GM21367 (cell line): ENCODE data around the gene TNS3.

ENCODE experiments used
- ATAC-seq: cut with Tn5 transposase; IDR thresholded peaks from one replicate; pipeline ENCODE4 v1.9.1; 2021; ENCODE audit not compliant: unreplicated experiment

Gene TNS3

DNA sequence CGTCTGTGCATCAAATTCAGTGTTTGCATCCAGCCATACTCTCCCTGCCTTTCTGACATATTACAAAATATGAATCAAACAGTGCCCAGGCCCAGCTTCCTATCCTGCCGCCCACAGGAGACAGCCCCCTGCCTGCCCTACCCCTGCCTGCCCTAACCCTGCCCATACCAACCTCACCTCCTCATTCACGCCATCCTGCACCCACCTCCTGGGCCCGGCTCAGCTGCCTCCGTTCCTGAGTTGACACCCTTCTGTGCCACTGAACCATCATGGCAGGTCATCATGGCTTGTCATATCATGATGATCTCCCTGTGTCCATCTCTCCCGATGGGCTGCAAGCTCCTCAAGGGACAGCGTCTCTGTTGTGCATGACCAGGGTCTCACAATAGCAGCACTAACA lies 72.3 kb downstream of the TNS3 start:
- no peak for ATAC-seq

DNA sequence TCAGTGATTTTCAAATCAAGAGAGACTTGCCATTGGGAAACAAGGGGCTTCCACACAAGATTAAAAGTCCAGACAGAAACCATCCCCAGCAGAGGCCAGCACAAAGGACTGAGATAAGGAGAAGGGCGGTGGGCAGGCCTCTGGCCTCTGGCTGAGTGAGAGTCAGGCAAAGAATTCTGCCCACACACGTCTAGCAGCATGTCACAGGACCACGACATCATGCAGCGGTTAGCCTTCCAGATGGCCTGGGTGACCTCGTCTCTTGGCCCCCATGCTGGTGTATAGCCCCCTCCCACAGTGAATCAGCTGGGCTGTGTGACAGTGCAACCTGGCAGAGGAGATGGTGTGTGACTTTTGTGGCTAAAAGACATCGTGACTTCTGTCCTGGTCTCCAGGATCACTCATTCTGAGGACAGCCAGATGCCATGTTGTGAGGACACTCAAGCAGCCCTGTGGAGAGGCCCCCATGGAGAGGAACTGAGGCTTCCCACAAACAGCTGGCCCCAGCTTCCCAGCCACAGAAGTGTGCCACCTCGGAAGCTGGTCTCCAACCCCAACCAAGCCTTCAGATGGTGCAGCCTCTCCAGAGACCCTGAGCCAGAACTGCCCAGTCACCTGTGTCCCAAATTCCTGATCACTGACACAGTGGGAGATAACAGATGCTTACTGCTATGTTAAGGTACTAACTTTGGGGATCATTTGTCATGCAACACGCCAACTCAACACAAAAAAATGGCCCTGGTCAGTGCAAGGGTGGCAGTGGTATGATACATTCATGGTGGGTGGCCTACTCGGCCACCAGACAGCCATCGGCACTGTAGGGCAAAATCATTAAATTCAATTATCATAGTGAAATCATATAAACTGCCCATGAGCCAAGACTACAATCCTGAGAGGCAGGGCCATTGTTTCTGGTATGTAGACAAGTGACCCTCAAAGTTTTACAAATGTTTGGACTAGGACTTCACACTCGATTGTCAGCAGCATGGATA lies 73.2 kb downstream of the TNS3 start:
- no peak for ATAC-seq

DNA sequence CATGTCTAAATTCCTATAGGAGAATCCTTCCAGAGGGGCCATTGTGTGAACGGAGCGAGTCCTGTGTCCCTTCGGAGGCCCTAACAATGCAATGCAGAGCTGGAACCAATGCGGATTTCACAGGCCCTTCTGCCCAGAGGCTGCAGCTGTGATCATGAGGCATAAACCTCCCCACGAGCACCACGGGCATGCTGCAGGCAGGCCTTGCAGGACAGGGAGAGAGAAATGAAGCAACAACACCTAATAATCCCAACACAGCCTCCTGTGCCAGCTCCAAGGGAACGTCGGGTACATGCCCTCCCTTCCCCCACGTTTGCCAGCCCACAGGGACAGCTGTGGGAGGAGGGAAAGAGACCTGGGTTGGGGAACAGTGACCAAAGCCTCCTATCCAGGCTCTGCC lies 74.4 kb downstream of the TNS3 start:
- no peak for ATAC-seq

DNA sequence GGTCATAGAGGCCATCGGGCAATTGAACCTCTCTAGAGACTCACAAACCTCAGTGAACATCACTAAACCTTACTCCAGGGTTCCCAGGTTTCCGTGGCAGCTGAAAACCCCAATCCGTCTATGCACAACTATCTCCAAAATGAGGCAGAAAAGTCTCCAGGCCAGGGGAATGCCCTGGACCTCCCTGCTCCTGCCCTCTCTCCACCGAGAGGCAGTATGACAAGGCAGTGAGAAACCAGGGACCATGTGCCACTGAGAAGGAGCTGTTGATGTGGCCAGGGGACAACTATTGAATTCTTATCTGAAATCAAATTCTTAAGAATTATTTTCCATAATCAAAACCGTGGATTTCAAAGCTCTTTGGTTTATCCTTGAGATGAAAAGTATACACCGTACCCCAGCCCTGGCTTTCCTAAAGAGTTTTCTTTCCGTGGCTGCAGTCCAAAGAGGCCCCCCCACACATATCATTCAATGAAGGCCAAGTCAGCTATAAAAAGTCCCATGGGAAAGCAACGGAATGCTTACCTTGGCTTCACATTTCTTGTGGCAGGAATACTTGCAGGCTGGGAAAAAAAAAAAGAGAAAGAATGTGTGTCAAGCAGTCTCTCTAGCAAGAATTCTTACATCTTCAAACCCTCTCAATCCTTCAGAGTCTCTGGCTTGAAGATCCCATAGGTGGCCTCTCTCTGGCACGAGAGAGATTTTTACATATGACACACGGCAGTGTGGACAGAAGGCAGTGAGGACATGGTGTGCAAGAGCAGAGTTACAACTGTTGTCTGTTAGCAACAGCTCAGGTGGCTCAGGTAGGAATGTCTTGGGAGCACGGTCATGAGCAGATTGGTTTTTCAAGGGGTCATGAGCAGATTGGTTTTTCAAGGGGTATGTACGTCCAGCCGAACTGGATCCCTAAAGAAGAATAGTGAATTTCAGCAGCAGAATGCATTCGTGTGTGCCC lies 75.2 kb downstream of the TNS3 start:
- ATAC-seq, result no peak

DNA sequence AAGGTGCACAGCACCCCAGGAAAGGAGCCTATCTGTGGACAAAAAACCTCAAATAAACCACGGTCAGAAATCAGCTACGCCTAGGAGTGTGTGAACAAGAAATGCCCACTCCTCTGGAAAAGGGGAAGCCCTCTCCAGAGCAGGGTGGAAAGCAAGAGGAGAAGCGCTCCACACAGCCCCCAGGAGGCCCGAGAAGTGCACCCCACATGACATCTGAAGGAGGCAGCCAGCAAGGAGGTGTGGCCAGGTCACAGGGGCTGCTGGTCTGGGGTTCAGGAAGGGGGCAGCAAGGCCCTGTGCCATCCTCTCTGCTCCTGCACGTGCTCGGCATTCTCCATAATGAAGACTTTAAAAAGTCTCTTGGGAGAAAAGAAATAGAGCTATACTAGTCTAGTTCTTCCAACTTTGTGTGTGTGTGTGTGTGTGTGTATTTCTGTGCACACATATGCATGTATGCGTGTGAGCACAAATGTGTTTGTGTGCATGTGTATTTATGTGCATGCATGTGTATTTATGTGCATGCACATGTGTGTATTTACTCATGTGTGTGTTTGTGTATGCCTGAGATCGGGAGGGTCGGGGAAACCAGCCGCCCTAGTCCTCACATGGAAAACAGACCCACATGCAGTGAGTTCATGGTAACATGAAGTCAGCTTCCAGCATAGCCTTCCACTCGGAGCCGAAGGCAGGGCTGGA lies 76.5 kb downstream of the TNS3 start:
- no peak for ATAC-seq

DNA sequence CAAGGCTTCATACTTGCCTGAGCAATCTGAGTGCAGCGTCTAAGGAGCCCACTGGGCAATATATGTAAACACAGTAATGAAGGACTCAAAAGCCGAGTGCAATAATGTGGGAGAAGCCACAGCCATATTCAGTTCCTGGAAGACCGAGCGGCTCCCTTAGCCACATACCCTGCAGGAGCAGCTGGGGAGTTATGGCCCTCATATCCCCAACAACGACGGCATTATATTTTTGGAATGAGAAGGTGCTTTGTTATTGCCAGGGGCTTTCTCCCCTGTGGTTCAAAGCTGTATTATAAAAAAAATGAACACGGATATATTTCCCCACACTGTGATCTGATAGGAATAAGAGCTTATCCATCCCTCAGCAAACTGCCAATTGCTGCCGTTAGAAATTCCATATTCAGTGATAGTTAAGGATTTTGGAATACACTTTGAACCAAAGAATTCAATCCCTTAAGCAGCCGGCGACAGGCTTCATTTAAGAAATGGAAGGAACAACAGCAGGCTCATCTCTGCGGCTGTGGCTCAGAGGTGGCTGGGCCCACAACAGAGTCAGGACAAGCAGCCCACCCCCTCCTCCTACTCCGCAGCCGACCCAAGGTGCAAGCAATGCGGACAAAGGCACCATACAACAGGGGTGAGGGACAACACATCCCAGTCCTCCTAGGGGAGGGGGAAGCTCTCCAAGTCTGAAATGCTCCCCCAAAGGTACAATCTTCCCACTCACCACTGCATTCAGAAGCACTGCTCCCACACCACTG lies 77.2 kb downstream of the TNS3 start:
- ATAC-seq, result no peak

DNA sequence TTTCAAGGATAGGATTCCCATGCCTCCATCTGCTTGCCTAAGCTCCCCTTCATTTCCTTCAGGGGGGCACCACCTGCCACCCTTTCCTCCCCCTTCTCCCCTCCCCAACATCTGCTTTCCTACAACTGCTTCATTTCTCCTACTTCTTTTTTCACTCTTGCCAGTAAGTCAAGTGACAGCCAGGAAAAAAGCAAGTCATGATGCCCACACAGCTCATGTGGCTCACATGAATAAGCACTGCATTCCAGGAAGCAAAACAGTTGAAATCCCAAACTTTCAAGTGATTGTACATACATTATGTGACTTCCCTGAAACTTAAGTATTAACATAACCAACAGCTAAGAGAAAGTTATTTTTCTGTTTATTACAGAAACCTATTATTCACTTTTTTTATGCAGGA lies 78.6 kb downstream of the TNS3 start:
- ATAC-seq, result no peak

DNA sequence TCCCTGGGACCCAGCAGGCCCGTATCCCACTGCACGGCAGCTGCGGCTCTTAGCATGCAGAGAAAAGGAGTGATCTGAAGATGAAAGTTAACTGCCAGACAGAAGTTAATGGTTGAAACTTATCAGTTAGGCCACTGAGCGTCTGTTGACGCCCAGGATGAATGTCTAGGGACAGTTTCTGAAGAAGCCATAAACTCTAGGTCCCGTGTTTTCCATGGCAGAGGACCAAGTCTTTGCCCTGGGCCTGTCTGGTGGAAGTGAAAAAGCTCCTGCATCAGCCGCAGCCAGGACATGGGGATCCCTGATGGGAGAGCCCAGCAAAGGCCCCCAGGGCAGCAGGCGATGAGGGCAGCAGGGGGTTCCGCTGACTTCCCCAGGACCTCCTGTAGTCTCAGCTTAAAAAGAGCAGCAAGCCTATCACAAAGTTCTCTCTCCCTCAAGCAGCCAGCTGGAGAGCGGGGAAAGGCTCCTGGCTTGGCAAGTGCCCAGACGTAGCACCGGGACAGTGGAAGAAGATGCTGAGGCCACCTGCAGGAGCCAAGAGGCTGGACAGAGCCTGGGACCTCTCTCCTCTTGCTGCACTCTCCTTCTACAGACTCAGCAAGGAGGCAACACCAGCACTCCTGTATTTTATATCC lies 79.6 kb downstream of the TNS3 start:
- ATAC-seq, result no peak

DNA sequence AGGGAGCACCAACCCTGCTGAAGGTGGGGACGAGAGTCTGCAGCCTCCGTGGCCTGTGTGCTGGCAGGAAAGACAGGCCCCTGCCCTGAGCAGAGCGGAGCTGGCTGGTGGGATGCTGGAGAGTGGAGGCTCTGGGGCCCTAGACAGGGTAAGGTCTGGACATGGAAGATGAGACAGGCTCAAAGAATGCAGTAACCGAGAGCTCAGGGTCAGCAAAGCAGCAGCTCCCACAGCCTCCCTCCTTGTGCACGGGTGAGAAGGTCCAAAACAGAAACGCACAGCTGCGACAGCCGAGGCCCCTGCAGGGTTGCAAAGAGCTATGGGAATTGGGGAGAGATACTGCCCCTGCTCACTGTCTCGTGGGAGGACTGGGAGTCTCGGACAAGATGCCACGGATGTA lies 80.5 kb downstream of the TNS3 start:
- ATAC-seq, result no peak

DNA sequence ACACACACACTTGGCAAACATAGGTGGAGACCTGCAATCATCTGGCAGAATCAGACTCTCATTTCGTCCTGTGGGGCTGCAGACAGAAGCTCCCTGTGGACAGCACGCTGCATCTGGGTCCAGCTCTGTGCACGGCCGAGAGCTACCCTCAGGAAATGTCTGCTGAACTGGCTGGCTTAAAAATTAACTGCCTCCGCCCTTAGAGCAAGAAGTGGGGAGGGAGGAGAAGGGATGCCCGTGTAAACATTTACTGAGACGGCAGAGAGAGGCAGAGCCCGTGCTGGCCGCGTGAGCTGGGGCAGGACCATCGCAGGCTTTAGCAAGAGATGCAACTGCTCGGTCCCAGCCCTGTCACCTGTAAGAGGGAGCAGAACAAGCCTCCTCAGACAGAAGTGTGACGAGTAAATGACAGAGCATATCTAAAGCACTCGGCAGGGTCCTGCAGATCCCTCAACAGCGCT lies 81.8 kb downstream of the TNS3 start:
- no peak for ATAC-seq

DNA sequence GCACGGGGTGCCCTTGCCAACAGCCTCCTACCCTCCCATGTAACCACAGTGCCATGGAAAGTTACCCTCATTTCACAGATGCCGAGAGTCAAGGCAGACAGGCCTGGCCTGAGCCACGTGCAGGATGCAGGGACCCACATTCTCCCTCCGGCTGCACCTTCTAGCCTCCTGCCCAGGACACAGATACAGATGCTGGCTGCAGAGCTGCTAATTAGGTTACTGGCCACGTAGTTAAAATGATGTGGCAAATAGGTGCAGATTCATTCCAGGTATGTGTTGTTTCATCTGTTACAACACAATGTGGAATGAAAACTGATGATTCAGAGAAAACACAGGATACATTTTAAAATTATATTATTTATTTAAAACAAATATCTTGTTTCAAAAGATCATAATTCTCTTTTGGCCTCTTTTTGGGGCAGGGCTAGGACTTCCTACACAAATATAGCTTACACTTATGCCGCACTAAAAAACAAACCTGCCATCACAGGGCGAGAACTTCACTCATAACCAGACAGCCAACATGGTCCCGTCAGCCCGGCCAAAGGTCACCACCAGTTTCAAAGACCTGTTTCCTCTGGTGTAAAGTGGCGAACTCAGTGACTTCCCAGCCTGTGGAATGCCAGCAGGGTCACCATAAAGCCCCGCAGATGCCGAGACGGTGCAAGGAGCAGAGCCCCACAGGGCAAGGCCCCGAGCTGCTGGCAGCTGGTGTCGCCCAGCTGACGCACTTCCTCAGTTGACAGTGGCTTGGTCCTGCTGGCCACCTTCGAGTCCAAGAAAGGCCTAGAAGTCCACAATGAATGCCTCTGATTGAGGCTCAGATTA lies 83.5 kb downstream of the TNS3 start:
- ATAC-seq, result no peak

DNA sequence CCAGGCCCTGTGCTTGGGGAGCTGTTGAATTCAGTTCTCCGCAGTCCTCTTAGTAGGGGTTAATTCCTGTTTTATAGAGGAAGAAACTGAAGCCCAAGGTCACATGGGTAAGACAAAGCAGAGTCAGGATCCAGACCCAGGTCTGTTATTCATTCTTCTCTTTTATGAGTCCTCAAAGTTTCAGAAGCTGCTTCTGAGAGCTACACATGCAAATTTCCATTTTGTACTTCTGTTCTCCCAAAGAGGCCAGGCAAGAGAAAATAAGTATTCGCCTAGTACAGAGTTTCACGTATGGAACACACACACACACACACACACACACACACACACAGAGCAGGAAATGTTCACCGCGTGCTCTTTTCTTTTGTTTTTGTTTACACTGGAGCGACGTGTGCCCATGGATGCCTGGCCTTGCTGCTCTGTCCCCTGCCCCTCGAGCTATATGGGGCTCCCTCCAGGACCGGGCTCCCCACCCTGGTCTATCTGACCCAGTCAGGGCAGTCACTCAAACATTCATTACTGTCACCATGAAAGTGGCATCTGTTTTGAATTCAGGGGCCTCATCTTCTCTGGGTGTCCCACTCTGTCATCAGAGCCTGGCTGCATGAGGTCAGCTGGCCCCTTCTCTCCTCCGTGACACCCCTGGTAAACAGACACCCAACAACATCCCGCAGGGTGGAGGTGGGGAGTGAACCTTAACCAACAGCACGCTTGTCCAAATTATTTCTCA lies 84.4 kb downstream of the TNS3 start:
- peak; percentile 92 for ATAC-seq

DNA sequence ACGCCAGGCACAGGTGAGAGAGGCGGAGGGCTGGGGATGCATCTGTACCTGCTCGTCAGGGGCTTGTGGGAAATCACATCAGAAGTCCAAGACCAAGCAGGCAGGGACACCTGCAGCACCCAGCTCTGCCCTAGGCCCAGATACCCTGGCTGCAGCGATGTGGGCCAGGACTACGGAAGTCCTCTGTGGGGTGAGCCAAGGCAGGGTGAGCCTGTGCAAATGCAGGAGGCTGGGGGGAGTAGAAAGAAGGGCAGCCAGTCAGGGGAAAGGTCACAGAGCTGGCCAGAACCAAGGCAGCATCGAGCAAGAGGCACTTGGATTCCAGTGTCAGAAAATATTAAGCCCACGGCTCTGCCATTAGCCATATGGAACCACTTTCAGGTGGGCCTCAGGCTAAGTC lies 85.2 kb downstream of the TNS3 start:
- no peak for ATAC-seq

DNA sequence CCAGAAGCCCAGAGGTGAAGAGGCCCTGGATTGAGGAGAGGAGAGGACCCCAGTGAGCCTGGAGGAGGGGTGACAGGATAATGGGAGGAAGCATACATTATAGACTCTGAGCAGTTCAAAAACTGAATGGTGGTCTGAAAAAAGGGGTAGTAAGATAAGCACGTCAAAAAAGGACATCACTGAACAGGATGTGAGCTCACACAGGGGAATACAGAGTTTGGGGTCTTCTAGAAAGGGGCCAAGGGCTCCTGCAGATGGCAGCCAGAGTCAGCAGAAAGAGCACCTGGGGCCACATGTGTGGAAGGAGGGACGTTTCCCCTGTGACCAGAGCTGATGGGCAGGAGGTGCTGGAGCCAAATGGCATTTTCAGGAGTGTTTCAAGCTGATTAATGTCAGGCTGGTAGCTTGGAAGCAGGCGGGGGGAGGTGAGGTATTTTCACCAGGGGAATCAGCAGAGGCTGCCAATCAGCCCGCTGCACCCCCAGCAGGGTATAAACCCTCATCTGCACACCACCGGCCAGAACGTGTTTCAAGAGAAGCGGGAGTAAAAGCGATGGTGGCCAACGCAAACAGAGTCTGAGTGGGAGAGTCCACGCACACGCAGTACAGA lies 85.8 kb downstream of the TNS3 start:
- ATAC-seq, result no peak

DNA sequence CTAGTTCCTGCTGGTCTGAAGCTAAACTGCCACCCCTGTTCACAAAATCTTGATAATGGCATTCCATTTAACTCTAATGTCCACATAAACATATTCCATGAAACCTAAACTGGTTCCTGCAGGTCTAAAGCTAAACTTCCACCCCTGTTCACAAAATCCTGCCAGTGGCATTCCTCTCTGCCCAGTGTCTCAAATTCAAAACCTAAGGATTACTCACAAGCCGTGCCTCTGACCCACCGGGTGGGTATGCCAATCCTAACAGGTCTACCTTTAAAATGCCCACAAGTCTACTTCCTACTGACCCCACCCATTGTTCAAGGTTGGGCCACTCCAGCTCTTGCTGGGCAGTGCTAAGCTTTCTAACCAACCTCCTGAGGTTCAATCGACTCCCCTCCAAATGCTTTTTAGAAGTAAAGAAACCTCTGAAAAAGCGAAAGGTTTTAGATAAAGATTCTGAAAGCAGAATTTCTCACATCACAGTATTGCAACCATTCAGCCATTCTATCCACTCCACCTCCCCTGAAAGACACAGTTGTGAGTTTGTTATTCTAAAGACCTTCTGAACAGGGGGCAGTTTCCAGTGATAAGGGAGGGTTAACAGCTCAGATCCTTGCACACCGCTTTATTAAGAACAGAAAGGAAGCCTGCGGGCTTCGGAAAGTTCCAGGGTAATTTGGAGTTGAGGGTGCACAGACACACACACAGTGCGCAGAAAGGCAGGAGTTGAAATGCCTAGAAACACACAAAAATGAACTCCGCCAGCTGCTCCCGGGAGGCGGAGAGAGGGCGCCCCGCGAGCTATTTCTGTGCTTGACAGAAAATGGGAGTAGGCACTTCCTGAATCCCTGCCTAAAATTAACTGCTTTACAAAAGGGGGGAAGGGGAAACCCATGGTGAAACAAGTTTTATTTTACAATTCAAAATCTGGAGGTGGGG lies 87.7 kb downstream of the TNS3 start:
- ATAC-seq, result no peak

DNA sequence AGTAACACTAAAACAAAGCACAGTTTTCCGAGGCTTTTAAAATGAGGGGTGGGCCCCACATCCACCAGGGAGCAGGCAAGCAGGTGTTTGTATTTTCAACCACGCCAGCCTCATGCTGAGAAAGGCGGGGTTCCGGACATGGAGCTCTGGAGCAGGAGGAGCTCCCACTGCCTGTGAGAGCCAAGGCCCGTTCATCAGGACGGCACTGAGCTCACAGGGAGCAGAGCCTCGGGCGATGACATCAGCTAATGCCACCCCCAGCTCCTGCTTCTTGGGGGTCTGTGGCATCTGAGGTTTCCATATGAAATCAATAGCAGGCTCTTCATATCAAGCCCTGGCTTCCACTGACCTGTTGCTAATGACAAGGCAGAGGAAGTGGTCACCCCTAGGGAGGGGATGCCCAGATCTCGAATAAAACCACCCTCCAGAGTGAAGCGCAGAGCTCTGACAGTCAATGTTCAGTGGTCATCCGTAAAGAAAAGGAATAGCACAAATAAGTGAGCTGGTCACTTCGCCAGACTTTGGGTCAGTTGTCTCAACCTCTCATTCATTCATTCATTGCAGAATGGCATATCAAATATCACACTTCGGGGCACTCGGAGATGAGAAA lies 89.1 kb downstream of the TNS3 start:
- no peak for ATAC-seq
